HG03565 (cell line): ENCODE data around the gene FAM180A.
"Not testable (repeated sequence)": the region's sequence is repeated elsewhere in the genome, so short reads cannot be mapped to it uniquely, and the experiment has no call there.

Experiments used
- ATAC-seq: cut with Tn5 transposase; IDR thresholded peaks from one replicate; pipeline ENCODE4 v1.9.1; 2021; ENCODE audit warnings: mild to moderate bottlenecking, moderate library complexity; ENCODE audit not compliant: unreplicated experiment

The FAM180A gene

DNA sequence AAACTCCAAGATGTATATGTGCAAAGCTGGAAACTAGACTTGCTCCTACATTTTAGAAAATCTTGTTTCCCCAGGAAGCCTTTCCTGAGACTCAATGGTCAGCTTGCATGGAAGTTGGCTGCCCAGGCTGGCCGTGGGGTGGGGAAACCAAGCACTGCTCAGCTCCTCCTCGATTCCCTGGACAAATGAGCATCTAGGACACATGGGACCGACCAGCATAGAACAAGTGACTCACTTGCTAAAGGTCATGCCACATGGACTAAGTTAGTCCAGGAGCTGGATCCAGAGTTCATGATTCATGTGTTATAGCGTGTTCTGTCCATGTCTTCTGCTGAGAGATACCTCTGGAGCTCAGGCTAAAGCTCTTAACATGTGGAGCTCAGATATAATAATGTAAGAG, 6.2 kb downstream of the FAM180A start:
- no peak for ATAC-seq

- no peak for ATAC-seq
Measured at GRCh38 chr7:135741905-135742304, 6.7 kb downstream of the FAM180A start.

DNA sequence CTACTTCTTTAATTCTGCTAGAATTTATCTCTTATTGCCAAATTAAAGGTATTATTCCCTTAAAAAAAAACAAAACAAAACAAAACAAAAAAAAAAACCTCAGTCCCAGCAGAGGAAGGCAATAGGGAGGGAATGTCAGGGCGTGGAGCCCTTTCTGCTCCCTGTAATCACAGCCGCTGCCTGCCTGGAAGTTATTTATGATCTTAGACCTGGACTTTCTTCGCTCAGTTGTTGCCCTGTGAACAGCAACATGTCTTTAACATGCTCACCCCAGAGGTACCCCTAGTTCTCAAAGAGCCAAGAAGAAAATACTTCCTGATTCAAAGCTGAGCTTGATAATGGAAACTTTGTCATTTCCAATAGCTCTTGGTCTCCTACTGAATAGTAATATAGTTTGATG, 7.7 kb downstream of the FAM180A start:
- ATAC-seq, result no peak

GRCh38 chr7:135737306-135737647, 11.3 kb downstream of the FAM180A start:
- not testable (repeated sequence) for ATAC-seq

- ATAC-seq, result no peak
Measured at GRCh38 chr7:135736586-135737305, 11.9 kb downstream of the FAM180A start.

DNA sequence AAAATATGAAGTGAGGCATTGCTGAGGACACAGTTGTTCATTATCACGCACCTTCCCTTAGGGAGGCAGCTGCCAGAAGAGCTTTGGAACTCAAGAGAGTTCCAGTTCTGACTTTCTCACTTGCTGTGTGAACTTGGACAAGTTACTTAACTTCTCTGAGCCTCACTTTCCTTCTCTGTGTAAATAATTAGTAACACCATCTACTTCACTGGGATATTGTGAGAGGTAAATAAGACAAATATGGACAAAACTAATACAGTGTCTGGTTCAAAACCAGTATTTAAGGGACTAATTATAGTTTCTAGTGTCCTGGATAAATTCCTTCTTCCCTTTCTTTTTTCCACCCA, 14.3 kb downstream of the FAM180A start:
- ATAC-seq, result no peak

DNA sequence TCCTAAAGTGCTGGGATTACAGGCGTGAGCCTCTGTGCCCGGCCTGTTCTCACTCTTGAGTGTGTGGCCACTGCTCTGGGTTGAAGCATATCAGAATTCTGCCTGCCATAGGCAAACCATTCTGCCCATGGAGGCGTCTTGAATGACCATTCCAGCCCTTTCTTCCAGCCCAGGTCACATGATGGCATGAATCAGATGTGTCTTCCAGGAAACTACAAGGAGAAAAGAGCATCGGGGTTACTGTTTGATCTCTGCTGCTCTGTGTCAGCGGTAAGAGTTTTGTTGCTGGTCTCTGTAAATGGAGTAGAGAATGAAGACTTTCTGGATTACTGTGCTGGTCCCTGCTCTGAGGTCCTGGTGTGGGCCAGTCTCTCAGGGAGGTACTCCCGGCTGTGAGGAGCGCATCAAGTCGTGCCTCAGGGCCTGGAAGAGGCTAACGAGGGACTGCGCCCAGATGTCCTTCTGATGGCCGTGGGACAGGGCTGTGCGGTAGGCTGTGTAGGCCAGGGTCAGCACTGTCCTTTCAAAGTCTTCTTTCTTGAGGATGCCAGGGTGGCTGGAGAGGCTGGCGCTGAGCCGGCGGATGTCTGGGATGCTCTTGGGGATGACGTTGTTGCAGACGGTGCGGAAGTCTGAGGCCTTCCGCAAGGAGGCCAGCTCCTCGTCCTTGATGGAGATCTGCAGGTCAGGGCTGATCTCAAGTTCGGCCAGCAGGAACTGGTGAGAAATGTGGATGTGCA, 14.8 kb downstream of the FAM180A start:
- ATAC-seq, result no peak

- no peak for ATAC-seq
Measured at GRCh38 chr7:135731131-135731530, 17.5 kb downstream of the FAM180A start.

- no peak for ATAC-seq
Measured at GRCh38 chr7:135729230-135729629, 19.4 kb downstream of the FAM180A start.

DNA sequence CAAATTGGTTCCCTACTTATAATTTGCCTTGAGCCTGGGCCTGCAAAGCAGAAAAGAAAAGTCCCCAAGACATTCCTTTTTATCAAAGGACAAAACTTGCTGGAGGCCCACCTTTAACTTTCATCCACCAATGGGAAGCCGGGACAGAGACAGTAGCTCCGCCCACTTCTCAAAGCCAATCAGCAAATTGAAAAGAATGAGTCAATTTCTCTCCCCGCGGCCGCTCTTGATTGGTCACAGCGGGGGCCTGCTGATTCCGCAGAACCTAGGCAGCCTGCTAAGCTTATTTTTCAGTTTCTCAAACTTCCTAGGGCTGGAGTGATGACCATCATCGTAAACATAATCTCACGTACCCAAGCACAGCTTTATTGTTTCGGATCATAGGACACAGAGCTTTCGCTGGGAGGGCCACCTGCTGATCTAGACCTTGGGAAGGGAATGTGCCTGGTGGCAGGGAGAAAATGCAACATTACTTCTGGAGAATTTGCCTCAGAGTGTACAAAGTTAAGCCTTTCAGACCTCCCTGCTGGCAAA, 20.4 kb downstream of the FAM180A start, which contains the start of gene SLC13A4:
SLC13A4 (minus strand) TSS at position 51 of the 534 bp plus-strand sequence. CDS start 690 bp downstream, outside the sequence.
- ATAC-seq, result no peak

DNA sequence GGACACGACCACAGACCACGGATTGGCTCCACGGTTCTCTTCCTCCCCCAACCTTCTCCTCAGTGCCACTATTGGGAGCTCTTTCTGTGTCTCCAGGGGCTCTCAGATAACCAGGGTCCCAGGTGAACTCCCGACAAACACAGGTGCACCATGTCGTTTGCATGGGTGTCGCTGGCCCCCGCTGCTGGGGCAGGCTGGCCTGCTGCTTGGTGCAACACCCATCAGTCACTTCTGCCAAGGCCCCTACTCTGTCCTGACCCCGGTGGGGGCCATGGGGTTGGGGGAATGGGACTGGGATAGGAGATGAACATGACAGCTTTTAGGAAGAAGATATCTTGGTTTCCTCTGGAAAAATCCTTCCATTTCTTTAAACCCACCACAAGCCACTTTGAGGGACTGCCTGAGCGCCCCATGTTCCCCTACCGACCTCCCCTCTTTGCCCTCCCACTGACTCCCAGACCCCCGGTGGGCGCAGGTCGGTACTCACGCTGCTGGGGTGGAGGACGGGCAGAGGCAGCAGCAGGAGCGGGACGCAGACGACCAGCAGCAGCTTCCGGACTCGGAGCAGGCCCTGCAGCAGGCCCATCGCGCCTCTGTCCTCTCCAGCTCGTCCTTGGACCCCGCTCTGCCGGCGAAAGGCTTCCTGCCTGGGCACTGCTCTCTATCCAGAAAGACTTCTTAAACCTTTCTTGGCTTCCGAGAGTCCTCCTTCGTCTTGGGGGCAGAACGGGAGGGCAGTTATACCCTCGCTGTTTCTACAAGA, 21.5 kb downstream of the FAM180A start:
- ATAC-seq, result no peak

DNA sequence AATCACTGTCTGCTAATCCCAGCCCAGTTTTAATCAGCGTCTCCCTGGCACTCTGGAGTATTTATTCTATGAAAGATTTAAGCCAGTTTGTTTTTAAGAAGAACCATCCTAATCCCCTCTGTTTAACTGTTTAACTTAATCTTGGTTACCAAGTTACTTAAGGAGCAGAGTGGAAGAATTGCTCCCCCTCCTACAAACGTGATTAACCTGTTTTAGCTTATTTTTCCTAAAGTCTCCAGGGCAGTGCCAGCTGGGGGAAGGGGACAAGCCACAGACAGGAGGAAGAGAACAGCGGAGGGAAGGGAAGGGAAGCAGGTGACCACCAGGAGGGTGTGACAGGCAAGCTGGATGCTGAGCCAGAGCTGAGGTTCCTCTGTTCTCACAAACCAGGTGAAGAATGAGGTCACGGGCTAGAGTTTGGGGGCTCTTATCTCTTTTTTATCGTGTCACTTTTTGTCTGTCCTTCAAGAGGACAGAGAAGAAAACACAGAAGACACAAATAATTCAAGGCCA, 22.3 kb downstream of the FAM180A start:
- no peak for ATAC-seq

DNA sequence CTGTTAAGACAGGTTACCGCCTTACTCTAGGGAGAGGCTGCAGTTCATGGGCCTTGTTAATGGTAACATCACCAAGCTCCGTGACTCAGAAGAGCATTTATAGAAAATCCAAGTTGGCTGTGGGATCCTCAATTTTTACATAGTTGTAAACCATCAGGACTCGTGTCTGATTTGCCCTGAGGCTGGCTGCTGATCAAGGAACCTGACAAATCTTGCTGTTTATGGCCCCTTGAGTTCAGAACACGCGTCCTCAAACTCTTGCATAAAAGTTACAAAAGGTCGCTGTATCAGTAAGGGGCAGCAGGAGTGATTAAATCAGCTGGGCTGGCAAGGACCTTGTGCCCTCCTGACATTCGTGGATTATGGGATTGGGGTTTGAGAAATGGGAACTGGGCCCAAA, 25.2 kb downstream of the FAM180A start:
- ATAC-seq, result no peak

- ATAC-seq, result no peak
Measured at GRCh38 chr7:135721198-135721820, 27.3 kb downstream of the FAM180A start.

GRCh38 chr7:135719688-135720087, 28.9 kb downstream of the FAM180A start:
- ATAC-seq, result no peak

DNA sequence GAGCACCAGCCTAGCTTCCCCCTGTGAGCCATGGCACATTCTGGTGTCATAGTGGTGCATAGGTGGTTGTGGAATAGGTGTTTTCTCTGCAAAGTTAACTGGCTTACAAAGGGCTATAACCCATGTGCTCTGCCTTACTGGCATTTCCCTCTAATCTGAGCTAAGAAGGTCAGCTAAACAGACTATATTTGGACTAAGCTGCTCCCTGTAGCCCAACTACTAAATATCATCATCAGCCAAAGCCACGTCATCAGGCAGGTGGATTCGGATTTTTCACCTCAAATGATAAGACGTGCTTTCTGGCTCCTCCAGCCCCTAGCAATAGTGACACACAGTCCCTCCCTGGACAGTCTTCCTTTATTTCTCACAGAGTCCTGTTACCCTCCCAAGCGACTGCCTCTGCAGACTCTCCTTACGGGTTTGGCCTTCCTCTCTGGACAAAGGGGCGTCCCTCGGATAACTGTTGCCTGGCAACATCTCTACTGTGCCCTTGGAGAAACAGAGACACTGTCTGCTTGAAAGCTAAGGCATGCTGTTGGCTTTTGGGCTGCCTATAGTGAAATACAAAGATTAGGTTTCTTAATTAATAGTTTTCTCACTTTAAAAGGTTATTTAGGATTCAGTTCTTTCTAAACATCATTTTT, 29.7 kb downstream of the FAM180A start:
- ATAC-seq, result no peak

- no peak for ATAC-seq
Measured at GRCh38 chr7:135718219-135718618, 30.4 kb downstream of the FAM180A start.

- no peak for ATAC-seq
Measured at GRCh38 chr7:135717693-135718092, 30.9 kb downstream of the FAM180A start.

DNA sequence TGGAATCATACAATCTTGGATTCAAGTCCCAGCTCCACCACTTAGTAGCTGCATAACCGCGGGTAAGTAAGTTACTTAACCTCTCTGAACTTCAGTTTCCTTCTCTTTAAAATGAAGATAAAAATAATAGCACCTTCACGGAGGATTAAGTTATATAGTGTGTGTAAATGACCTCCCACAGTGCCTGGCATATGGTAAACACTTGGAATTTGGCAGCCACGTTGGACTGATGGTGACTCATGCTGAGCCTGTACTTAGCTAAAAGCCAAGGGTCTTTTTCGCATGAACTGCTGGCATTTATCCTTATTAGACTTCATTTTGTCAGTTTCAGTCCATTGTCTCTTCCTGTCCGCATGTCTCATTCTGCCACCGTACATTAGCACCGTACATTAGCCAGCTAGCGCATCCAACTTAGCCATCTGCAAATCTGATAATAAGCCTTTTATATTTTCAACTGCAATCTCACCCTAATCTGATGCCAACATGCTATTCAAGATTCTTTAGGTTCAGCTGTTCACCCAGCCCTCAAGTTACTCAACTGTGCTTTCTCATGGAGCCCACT, 31.9 kb downstream of the FAM180A start:
- no peak for ATAC-seq

DNA sequence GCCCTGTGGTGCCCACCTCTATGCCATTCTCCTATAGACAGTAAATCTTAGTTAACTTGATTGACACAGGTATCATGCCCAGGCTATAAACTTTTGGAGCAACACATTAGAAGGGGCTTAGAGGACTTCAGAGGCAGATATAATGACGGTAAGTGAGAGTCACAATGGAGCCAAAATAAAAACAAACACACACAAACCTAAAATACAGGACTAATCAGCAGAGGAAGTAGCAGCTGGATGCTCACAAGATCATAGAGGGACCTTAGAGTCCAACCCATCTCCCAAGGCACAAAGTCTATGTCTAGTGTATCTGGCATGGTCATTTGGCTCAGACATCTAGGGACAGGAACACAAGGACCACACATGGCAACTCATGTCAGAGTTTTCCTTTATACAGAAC, 32.9 kb downstream of the FAM180A start:
- ATAC-seq, result no peak
